HEK293 (cell line): ENCODE results near the gene GCSAM.

Source experiments
- CTCF ChIA-PET: fragments of 350-600 bp; formaldehyde crosslinking; extraction: SDS; loops from one replicate; lab custom pipeline; 2021; ENCODE audit warnings: antibody characterized with exemption; lab: Yijun Ruan, JAX
- POLR2A ChIA-PET: fragments of 300-600 bp; formaldehyde crosslinking; extraction: SDS; loops from one replicate; lab custom pipeline; 2020; ENCODE audit warnings: antibody characterized with exemption, inconsistent platforms; lab: Yijun Ruan, JAX
- H3K27ac ChIP-seq: fragments of 200-500 bp; sonication (Bioruptor generic); 2 replicates; pipeline ENCODE4 v1.5.1; 2014; ENCODE audit warnings: low read depth, low read length, control low read depth, inconsistent platforms; ENCODE audit errors: extremely low read depth
- H3K36me3 ChIP-seq, 2 experiments: fragments of 200-500 bp in 1 of 2; sonication (Bioruptor generic) in 1 of 2; 1 replicate in 1 of 2; 2 replicates in 1 of 2; pipeline ENCODE4 v1.5.1; 2014 to 2017; ENCODE audit warnings: inconsistent platforms in 2 of 2, low read length in 2 of 2; ENCODE audit not compliant: control insufficient read depth in 2 of 2, insufficient read depth in 1 of 2
- H3K4me1 ChIP-seq: fragments of 200-500 bp; sonication (Bioruptor generic); 2 replicates; pipeline ENCODE4 v1.5.1; 2014; ENCODE audit warnings: mild to moderate bottlenecking, low read length, inconsistent platforms; ENCODE audit not compliant: control insufficient read depth, insufficient read depth
- H3K4me3 ChIP-seq: 2 replicates; pipeline ENCODE4 v1.5.1; 2011; ENCODE audit warnings: low read depth, mild to moderate bottlenecking, control low read depth, low read length, moderate library complexity
- H3K9me3 ChIP-seq: fragments of 200-500 bp; sonication (Bioruptor generic); 2 replicates; pipeline ENCODE4 v1.5.1; 2014; ENCODE audit warnings: low read depth, low read length, inconsistent platforms; ENCODE audit not compliant: control insufficient read depth, insufficient read depth
- HOXD13 ChIP-seq: sonication (generic); formaldehyde crosslinking; IDR thresholded peaks from 2 replicates; pipeline ENCODE4 v1.8.0; 2022; ENCODE audit warnings: missing genetic modification reagents, borderline replicate concordance
- KLF10 ChIP-seq: fragments of 450-650 bp; IDR thresholded peaks from 2 replicates; pipeline ENCODE4 v1.5.1; 2018; ENCODE audit warnings: missing biosample characterization, mild to moderate bottlenecking, missing genetic modification characterization
- KLF8 ChIP-seq: fragments of 450-650 bp; formaldehyde crosslinking; IDR thresholded peaks from 2 replicates; pipeline ENCODE4 v1.5.1; 2016; ENCODE audit warnings: missing biosample characterization, missing genetic modification characterization
- REPIN1 ChIP-seq: fragments of 450-650 bp; formaldehyde crosslinking; IDR thresholded peaks from 2 replicates; pipeline ENCODE4 v1.5.1; 2017; ENCODE audit warnings: missing biosample characterization, missing genetic modification characterization, low read depth
- ZBTB1 ChIP-seq: fragments of 450-650 bp; formaldehyde crosslinking; IDR thresholded peaks from 2 replicates; pipeline ENCODE4 v1.5.1; 2016; ENCODE audit warnings: missing biosample characterization, missing genetic modification characterization
- ZFHX2 ChIP-seq: fragments of 450-650 bp; formaldehyde crosslinking; conservative IDR thresholded peaks from 2 replicates; pipeline ENCODE4 v1.5.1; 2016; ENCODE audit warnings: missing biosample characterization, missing genetic modification characterization
- ZNF341 ChIP-seq: fragments of 450-650 bp; formaldehyde crosslinking; IDR thresholded peaks from 2 replicates; pipeline ENCODE4; 2016; ENCODE audit warnings: low read depth, missing biosample characterization, missing genetic modification characterization
- ZNF48 ChIP-seq: fragments of 450-650 bp; formaldehyde crosslinking; IDR thresholded peaks from 2 replicates; pipeline ENCODE4 v1.5.1; 2016; ENCODE audit warnings: missing biosample characterization, missing genetic modification characterization
- ZNF501 ChIP-seq: fragments of 450-650 bp; formaldehyde crosslinking; IDR thresholded peaks from 2 replicates; pipeline ENCODE4 v1.5.1; 2016; ENCODE audit warnings: missing biosample characterization, missing genetic modification characterization
- ZNF558 ChIP-seq: fragments of 450-650 bp; formaldehyde crosslinking; IDR thresholded peaks from 2 replicates; pipeline ENCODE4 v1.5.1; 2016; ENCODE audit warnings: missing biosample characterization, missing genetic modification characterization
- ZNF561 ChIP-seq: fragments of 450-650 bp; IDR thresholded peaks from 2 replicates; pipeline ENCODE4 v1.5.1; 2018; ENCODE audit warnings: missing biosample characterization, missing genetic modification characterization, borderline replicate concordance
- ZNF571 ChIP-seq: fragments of 450-650 bp; formaldehyde crosslinking; IDR thresholded peaks from 2 replicates; pipeline ENCODE4 v1.5.0; 2017; ENCODE audit warnings: missing biosample characterization, missing genetic modification characterization
- ZNF623 ChIP-seq: fragments of 450-650 bp; formaldehyde crosslinking; IDR thresholded peaks from 2 replicates; pipeline ENCODE4 v1.5.1; 2016; ENCODE audit warnings: missing biosample characterization, missing genetic modification characterization
- ZNF626 ChIP-seq: fragments of 450-650 bp; sonication (Bioruptor Pico); formaldehyde crosslinking; IDR thresholded peaks from 2 replicates; pipeline ENCODE4 v1.5.1; 2018; ENCODE audit warnings: missing biosample characterization, missing genetic modification characterization, inconsistent platforms
- ZNF664 ChIP-seq: fragments of 450-650 bp; formaldehyde crosslinking; IDR thresholded peaks from 2 replicates; pipeline ENCODE4 v1.5.1; 2016; ENCODE audit warnings: missing biosample characterization, missing genetic modification characterization
- ZNF677 ChIP-seq: fragments of 450-650 bp; IDR thresholded peaks from 2 replicates; pipeline ENCODE4 v1.5.0; 2018; ENCODE audit warnings: missing biosample characterization, mild to moderate bottlenecking, missing genetic modification characterization, moderate library complexity
- TF ChIP-seq, protein P1 (sequence below): fragments of 450-650 bp; formaldehyde crosslinking; IDR thresholded peaks from 2 replicates; pipeline ENCODE4 v1.5.1; 2016; ENCODE audit warnings: missing biosample characterization, missing genetic modification characterization, low read depth
- TF ChIP-seq, protein P2 (sequence below): fragments of 450-650 bp; formaldehyde crosslinking; IDR thresholded peaks from 2 replicates; pipeline ENCODE4 v1.5.1; 2016; ENCODE audit warnings: missing biosample characterization, missing genetic modification characterization
- TF ChIP-seq, protein P3 (sequence below): fragments of 450-650 bp; formaldehyde crosslinking; IDR thresholded peaks from 2 replicates; pipeline ENCODE4 v1.5.1; 2016; ENCODE audit warnings: missing biosample characterization, missing genetic modification characterization
- TF ChIP-seq, protein P4 (sequence below): fragments of 450-650 bp; formaldehyde crosslinking; IDR thresholded peaks from 2 replicates; pipeline ENCODE4 v1.5.1; 2017; ENCODE audit warnings: missing biosample characterization, missing genetic modification characterization

Gene GCSAM

DNA sequence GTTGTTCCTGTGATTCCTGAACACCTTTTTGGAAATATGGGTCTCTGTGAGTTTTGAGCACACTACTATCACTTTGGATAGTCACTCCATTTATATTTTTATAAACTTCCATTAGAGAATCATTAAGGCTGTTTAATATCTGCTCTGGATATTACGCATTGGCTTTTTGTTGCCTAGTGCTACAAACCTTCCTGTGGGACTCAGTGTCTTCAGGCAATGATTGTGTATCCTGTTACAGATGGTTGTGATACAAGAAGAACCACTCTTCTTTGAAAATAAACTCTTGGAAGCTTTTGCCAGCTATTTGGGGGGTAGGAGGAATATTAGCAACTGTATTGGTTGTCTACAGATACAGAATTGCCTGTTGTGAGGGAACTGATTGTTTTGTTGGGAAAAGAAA, 15.6 kb downstream of the GCSAM start:
- ChIA-PET POLR2A (no interaction called here), CTCF (interaction anchor here (0.6 to 0.8 kb wide), 2 partner anchors 11 to 244 kb away, joined by 3 read pairs; no protein-coding TSS in a partner anchor)
- H3K27ac ChIP-seq: no peak overlapping the region

DNA sequence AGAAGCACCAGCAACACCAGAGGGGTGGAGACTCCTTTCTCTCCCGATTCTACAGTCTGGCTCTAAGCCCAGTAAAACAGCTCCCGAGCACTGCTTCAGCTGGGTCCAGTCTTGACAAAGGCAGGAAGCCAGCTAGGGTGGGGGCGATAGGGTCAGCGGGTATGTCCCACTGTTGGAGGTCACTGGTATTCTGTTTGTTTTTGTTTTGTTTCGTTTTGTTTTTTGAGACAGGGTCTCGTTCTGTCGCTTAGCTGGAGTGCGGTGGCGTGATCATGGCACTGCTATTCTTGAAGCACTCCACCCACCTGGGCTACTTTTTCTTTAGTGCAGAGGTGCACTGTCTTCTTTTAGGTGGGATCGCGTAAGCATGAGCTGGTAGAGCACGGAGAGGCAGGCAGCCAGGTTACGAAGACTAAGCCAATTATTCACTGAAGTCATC, 16.3 kb downstream of the GCSAM start:
- TF ChIP-seq ZBTB1 (tag by site-specific recombination): no peak
- no peak for TF ChIP-seq ZNF341 (tag by site-specific recombination)
- TF ChIP-seq HOXD13 (CRISPR knock-in tag): no peak
- no peak for TF ChIP-seq ZNF571 (tag by site-specific recombination)
- TF ChIP-seq, protein P1, sequence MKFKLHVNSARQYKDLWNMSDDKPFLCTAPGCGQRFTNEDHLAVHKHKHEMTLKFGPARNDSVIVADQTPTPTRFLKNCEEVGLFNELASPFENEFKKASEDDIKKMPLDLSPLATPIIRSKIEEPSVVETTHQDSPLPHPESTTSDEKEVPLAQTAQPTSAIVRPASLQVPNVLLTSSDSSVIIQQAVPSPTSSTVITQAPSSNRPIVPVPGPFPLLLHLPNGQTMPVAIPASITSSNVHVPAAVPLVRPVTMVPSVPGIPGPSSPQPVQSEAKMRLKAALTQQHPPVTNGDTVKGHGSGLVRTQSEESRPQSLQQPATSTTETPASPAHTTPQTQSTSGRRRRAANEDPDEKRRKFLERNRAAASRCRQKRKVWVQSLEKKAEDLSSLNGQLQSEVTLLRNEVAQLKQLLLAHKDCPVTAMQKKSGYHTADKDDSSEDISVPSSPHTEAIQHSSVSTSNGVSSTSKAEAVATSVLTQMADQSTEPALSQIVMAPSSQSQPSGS (tag by site-specific recombination): no peak
- no peak for TF ChIP-seq ZNF677 (tag by site-specific recombination)
- TF ChIP-seq REPIN1 (tag by site-specific recombination): no peak
- no peak for TF ChIP-seq ZNF48
- TF ChIP-seq ZFHX2: no peak
- no peak for TF ChIP-seq ZNF558 (tag by site-specific recombination)
- TF ChIP-seq ZNF501: no peak
- no peak for TF ChIP-seq ZNF623
- no peaks in the 10 kb centered on the region for H3K4me1 ChIP-seq
- POLR2A ChIA-PET: no interaction called here
- CTCF ChIA-PET: interaction anchor here (0.6 to 0.8 kb wide), 2 partner anchors 10 to 245 kb away, joined by 3 read pairs; no protein-coding TSS in a partner anchor
- no peaks in the 10 kb centered on the region for H3K9me3 ChIP-seq
- no peak overlapping the region for H3K27ac ChIP-seq
- no peak overlapping the region for H3K4me3 ChIP-seq
- H3K36me3 ChIP-seq: peaks cover 0 to 66% of the 10 kb centered on the region in 2 experiments; a peak in 1 of 3 replicates

More for the DNA sequence above, 15.6 kb downstream of the GCSAM start:
- no peak for TF ChIP-seq KLF8
- TF ChIP-seq, protein P2, sequence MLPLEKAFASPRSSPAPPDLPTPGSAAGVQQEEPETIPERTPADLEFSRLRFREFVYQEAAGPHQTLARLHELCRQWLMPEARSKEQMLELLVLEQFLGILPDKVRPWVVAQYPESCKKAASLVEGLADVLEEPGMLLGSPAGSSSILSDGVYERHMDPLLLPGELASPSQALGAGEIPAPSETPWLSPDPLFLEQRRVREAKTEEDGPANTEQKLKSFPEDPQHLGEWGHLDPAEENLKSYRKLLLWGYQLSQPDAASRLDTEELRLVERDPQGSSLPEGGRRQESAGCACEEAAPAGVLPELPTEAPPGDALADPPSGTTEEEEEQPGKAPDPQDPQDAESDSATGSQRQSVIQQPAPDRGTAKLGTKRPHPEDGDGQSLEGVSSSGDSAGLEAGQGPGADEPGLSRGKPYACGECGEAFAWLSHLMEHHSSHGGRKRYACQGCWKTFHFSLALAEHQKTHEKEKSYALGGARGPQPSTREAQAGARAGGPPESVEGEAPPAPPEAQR: no peak
- TF ChIP-seq, protein P3, sequence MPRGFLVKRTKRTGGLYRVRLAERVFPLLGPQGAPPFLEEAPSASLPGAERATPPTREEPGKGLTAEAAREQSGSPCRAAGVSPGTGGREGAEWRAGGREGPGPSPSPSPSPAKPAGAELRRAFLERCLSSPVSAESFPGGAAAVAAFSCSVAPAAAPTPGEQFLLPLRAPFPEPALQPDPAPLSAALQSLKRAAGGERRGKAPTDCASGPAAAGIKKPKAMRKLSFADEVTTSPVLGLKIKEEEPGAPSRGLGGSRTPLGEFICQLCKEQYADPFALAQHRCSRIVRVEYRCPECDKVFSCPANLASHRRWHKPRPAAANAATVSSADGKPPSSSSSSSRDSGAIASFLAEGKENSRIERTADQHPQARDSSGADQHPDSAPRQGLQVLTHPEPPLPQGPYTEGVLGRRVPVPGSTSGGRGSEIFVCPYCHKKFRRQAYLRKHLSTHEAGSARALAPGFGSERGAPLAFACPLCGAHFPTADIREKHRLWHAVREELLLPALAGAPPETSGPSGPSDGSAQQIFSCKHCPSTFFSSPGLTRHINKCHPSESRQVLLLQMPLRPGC: no peak
- TF ChIP-seq, protein P4, sequence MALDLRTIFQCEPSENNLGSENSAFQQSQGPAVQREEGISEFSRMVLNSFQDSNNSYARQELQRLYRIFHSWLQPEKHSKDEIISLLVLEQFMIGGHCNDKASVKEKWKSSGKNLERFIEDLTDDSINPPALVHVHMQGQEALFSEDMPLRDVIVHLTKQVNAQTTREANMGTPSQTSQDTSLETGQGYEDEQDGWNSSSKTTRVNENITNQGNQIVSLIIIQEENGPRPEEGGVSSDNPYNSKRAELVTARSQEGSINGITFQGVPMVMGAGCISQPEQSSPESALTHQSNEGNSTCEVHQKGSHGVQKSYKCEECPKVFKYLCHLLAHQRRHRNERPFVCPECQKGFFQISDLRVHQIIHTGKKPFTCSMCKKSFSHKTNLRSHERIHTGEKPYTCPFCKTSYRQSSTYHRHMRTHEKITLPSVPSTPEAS (tag by site-specific recombination): no peak
- TF ChIP-seq KLF10: no peak
- TF ChIP-seq ZNF664 (tag by site-specific recombination): no peak
- TF ChIP-seq ZNF626 (tag by site-specific recombination): no peak
- no peak for TF ChIP-seq ZNF561 (tag by site-specific recombination)
- Histone ChIP-seq H3K4me3 (no peak overlapping the region), H3K9me3 (no peaks in the 10 kb centered on the region), H3K36me3 (peaks cover 0 to 61% of the 10 kb centered on the region in 2 experiments; a peak in 1 of 3 replicates), H3K4me1 (no peaks in the 10 kb centered on the region)
